Endothelial cell of umbilical vein (primary cell): Measurements from ENCODE around the gene SNAPC4. TPM values are rescaled to one million over a fixed set of nuclear protein-coding genes. Genes with fewer than 3 reads are reported as not detected.

ENCODE experiments used
- BruUV-seq: library from RNA; stranded (reverse); fragments of 400-500 nt; replicated peaks from 2 replicates; lab custom pipeline; 2021; lab: Mats Ljungman, UMichigan
- CTCF ChIA-PET: fragments of 300-600, 350-600 bp; sonication (Branson Sonifier 250); formaldehyde crosslinking; loops from one replicate; lab custom pipeline; 2021; ENCODE audit warnings: antibody characterized with exemption, inconsistent platforms; lab: Charles Lee
- POLR2A ChIA-PET: fragments of 300-600, 350-600 bp; sonication (Branson Sonifier 250); formaldehyde crosslinking; loops from one replicate; lab custom pipeline; 2021; ENCODE audit warnings: antibody characterized with exemption, inconsistent platforms; lab: Charles Lee
- DNase-seq: peaks from one replicate; pipeline ENCODE4 v3.0.0-alpha.2; 2011; ENCODE audit warnings: low read depth, low spot score
- FAIRE-seq: peaks from 2 replicates; lab custom pipeline; 2011; peaks lifted over from hg19 to GRCh38; lab: Jason Lieb, UNC
- H2AFZ ChIP-seq: 2 replicates; pipeline ENCODE4 v1.6.0; 2012; ENCODE audit warnings: low read depth, low read length, control low read depth, inconsistent platforms
- H3K27ac ChIP-seq: 2 replicates; pipeline ENCODE4 v1.5.1; 2011; ENCODE audit warnings: low read depth, mild to moderate bottlenecking, control low read depth, low read length, moderate library complexity; ENCODE audit not compliant: insufficient read depth
- H3K27me3 ChIP-seq, 2 experiments: 2 replicates each; pipeline versions ENCODE4 v1.6.0 to v1.6.1; 2011; ENCODE audit warnings: low read length in 2 of 2, mixed read lengths in 1 of 2; ENCODE audit not compliant: control insufficient read depth in 2 of 2, insufficient read depth in 2 of 2
- H3K36me3 ChIP-seq, 2 experiments: 2 replicates in 1 of 2; 3 replicates in 1 of 2; pipeline ENCODE4 v1.5.1; 2011; ENCODE audit warnings: low read length in 2 of 2, mild to moderate bottlenecking in 1 of 2, moderate library complexity in 1 of 2; ENCODE audit not compliant: control insufficient read depth in 2 of 2, insufficient read depth in 2 of 2; ENCODE audit errors: extremely low read depth in 1 of 2
- H3K4me1 ChIP-seq: 3 replicates; pipeline ENCODE4 v1.5.1; 2011; ENCODE audit warnings: mild to moderate bottlenecking, low read length; ENCODE audit not compliant: control insufficient read depth, insufficient read depth; ENCODE audit errors: extremely low read depth
- H3K4me2 ChIP-seq: 2 replicates; pipeline ENCODE4 v1.6.1; 2011; ENCODE audit warnings: low read length, control low read depth, mixed read lengths; ENCODE audit not compliant: insufficient read depth
- H3K4me3 ChIP-seq, 3 experiments: fragments of 200-600 bp in 1 of 3; sonication (generic), shearing (Covaris generic) in 1 of 3; replicated peaks in 1 of 3; 2 replicates each; pipeline ENCODE4 v1.5.1; 2011 to 2016; ENCODE audit warnings: control low read depth in 3 of 3, low read length in 3 of 3, mild to moderate bottlenecking in 2 of 3, inconsistent platforms in 1 of 3, low read depth in 1 of 3, moderate library complexity in 1 of 3; ENCODE audit not compliant: insufficient read depth in 1 of 3
- H3K79me2 ChIP-seq: 2 replicates; pipeline ENCODE4 v1.6.0; 2012; ENCODE audit warnings: low read length, inconsistent platforms; ENCODE audit not compliant: control insufficient read depth, insufficient read depth
- H3K9ac ChIP-seq: replicated peaks from 2 replicates; pipeline ENCODE3; 2011; ENCODE audit warnings: low read length, control low read depth; ENCODE audit not compliant: insufficient read depth; ENCODE audit errors: extremely low read depth
- H3K9me1 ChIP-seq: replicated peaks from 3 replicates; pipeline ENCODE4 v1.6.0; 2011; ENCODE audit warnings: mild to moderate bottlenecking, low read length; ENCODE audit not compliant: control insufficient read depth, insufficient read depth; ENCODE audit errors: extremely low read depth
- H3K9me3 ChIP-seq: replicated peaks from 2 replicates; pipeline ENCODE4 v1.5.1; 2012; ENCODE audit warnings: low read length, inconsistent platforms; ENCODE audit not compliant: control insufficient read depth, insufficient read depth
- H4K20me1 ChIP-seq: replicated peaks from 2 replicates; pipeline ENCODE3; 2011; ENCODE audit warnings: mild to moderate bottlenecking, low read length; ENCODE audit not compliant: control insufficient read depth, insufficient read depth; ENCODE audit errors: extremely low read depth
- CTCF ChIP-seq, 2 donors: IDR thresholded peaks; 1 replicate in 1 of 2; 2 replicates in 1 of 2; pipeline ENCODE4 v1.5.1; 2011; ENCODE audit warnings: low read length in 2 of 2, mild to moderate bottlenecking in 2 of 2, moderate library complexity in 2 of 2, control low read depth in 1 of 2, inconsistent platforms in 1 of 2, low read depth in 1 of 2; ENCODE audit not compliant: insufficient read depth in 1 of 2; ENCODE audit errors: extremely low read depth in 1 of 2
- EZH2 ChIP-seq: IDR thresholded peaks from 2 replicates; pipeline ENCODE4 v1.6.1; 2012; ENCODE audit warnings: borderline replicate concordance, low read depth, mild to moderate bottlenecking, moderate library complexity, low read length, inconsistent platforms; ENCODE audit not compliant: severe bottlenecking
- FOS ChIP-seq: IDR thresholded peaks from 2 replicates; pipeline ENCODE4 v1.6.1; 2011; ENCODE audit warnings: mild to moderate bottlenecking, low read length, moderate library complexity, borderline replicate concordance; ENCODE audit not compliant: insufficient read depth
- GATA2 ChIP-seq: IDR thresholded peaks from 2 replicates; pipeline ENCODE4 v1.7.0; 2011; ENCODE audit warnings: low read depth, mild to moderate bottlenecking, moderate library complexity, mixed read lengths, low read length; ENCODE audit not compliant: insufficient read length, insufficient read depth
- JUN ChIP-seq: IDR thresholded peaks from 2 replicates; pipeline ENCODE4 v1.6.1; 2011; ENCODE audit warnings: borderline replicate concordance, low read depth; ENCODE audit not compliant: insufficient read length, insufficient read depth
- MAX ChIP-seq: IDR thresholded peaks from 2 replicates; pipeline ENCODE4 v1.6.1; 2011; ENCODE audit not compliant: insufficient read depth, insufficient read length
- MYC ChIP-seq: IDR thresholded peaks from one replicate; pipeline ENCODE4 v1.6.1; 2011; ENCODE audit warnings: mild to moderate bottlenecking, low read depth, low read length
- POLR2A ChIP-seq: IDR thresholded peaks from 2 replicates; pipeline ENCODE4 v1.6.1; 2012; ENCODE audit warnings: low read depth, mild to moderate bottlenecking, control low read depth, low read length
- POLR2AphosphoS5 ChIP-seq: IDR thresholded peaks from 2 replicates; pipeline ENCODE4 v1.6.1; 2012; ENCODE audit warnings: low read depth, mild to moderate bottlenecking, control low read depth, low read length, moderate library complexity; ENCODE audit not compliant: insufficient read depth
- dilution Hi-C: fragments of 300-500 bp; cut with MboI; formaldehyde crosslinking; loops from one replicate; pipeline ENCODE4 v1.15.0; 2019; ENCODE audit warnings: low sequenced_read_pairs; ENCODE audit not compliant: extremely low pct_ligation_motif_present
- intact Hi-C: fragments of 100-400 bp; cut with micrococcal nuclease; formaldehyde crosslinking; loops from one replicate; pipeline ENCODE4 v1.10.0; 2022
- polyA plus RNA-seq, 4 experiments: library from polyadenylated mRNA; depleted of rRNA in 3 of 4; stranded (reverse) in 3 of 4; unstranded in 1 of 4; fragments of >200 nt; gene quantifications; 2 replicates each; pipeline versions ENCODE4 v1.2.1 to v1.2.3, GENCODE V29; 2011 to 2012; ENCODE audit warnings: missing spikeins in 1 of 4
- total RNA-seq: library from RNA; stranded (reverse); gene quantifications from 2 replicates; pipeline ENCODE4 v1.2.3, GENCODE V29; 2021

Gene SNAPC4
- total and polyA plus RNA-seq, 2 donors (not counting 3 experiments of a cell fraction or from before 2014, with no cell fraction given): 6.7 to 17.5 TPM

DNA sequence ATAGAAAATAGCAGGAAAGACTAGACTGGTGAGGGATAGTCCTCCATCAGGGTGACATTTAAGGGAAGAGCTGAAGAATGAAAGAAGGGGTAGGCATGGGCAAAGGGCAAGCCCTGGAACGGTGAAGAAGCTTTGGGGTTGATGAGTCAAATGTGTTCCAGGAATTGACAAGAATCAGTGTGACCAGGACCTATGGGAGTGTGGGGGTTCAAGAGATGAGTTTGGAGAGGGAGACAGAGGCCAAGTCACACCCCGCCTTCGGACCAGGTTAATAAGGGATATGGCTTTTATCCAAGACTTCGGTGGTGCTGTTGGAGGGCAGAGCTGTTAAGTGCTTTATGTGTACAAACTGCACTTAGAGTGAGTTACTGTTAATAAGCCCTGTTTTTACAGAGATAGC lies 11.4 kb upstream of the SNAPC4 start:
- Histone ChIP-seq H2AFZ (no peak overlapping the region), H4K20me1 (no peaks in the 10 kb centered on the region), H3K9me1 (no peaks in the 10 kb centered on the region), H3K4me2 (peak overlapping the region; percentile 68), H3K4me1 (peaks cover 20% of the 10 kb centered on the region), H3K4me3 (peak overlapping the region; percentile 42 to 78 (median 63)), H3K9ac (peak overlapping the region; percentile 76), H3K27ac (no peak overlapping the region), H3K9me3 (no peaks in the 10 kb centered on the region), H3K27me3 (no peaks in the 10 kb centered on the region), H3K36me3 (peaks cover 6 to 32% of the 10 kb centered on the region in 2 experiments), H3K79me2 (peaks cover 43% of the 10 kb centered on the region)
- POLR2A ChIA-PET: no interaction called here
- FAIRE-seq (no peak), DNase-seq (no peak)
- dilution Hi-C loops (no loop called here), intact Hi-C loops (loop anchor here (2.0 kb wide), 1 partner anchor 27 kb away; the partner anchor contains the start of gene INPP5E)
- CTCF ChIA-PET: no interaction called here
- TF ChIP-seq FOS (no peak), GATA2 (no peak), MYC (no peak), CTCF (IDR thresholded peaks at IDR 0.05; ENCODE audit: extremely low read depth in 1 of 2, insufficient read depth in 1 of 2, low read depth in 1 of 2, low read length in 2 of 2) (no peak), JUN (no peak), POLR2A (no peak), EZH2 (no peak), MAX (no peak), POLR2AphosphoS5 (no peak)
- BruUV-seq: no TSS peak
